ENCODE measurements around the gene ANKRD11.

DNA sequence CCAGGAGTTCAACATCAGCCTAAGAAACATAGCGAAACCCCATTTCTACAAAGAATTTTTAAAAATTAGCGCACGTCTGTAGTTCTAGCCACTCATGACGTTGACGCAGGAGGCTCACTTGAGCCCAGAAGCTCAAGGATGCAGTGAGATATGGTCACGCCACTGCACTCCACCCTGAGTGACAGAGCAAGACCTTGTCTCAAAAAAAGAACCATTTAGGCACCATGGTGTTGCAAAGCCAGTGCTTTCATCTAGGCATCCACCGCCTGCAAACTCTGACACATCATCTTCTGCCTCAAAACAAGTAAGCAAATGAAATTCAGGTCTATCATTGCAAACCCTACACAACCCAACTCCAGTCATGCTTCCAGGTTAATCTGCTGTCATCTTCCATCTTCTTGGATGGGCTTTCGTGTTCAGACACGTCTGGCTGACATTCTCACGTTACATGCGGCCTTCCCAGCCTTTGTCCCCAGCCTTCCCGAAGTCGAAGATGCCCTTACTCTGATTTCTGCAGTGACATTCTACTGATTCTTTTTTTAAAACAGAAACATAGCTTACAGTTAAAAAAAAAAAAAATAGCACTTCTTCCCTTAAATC, 8.9 kb downstream of the ANKRD11 start:
- TF ChIP-seq, protein P1, sequence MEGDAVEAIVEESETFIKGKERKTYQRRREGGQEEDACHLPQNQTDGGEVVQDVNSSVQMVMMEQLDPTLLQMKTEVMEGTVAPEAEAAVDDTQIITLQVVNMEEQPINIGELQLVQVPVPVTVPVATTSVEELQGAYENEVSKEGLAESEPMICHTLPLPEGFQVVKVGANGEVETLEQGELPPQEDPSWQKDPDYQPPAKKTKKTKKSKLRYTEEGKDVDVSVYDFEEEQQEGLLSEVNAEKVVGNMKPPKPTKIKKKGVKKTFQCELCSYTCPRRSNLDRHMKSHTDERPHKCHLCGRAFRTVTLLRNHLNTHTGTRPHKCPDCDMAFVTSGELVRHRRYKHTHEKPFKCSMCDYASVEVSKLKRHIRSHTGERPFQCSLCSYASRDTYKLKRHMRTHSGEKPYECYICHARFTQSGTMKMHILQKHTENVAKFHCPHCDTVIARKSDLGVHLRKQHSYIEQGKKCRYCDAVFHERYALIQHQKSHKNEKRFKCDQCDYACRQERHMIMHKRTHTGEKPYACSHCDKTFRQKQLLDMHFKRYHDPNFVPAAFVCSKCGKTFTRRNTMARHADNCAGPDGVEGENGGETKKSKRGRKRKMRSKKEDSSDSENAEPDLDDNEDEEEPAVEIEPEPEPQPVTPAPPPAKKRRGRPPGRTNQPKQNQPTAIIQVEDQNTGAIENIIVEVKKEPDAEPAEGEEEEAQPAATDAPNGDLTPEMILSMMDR (IDR thresholded peaks at IDR 0.05): no peak
- TF ChIP-seq POLR2A (IDR thresholded peaks at IDR 0.05): no peak
